ENCODE data around the gene MSI2. TPM values are rescaled to one million over a fixed set of nuclear protein-coding genes. Genes with fewer than 3 reads are reported as not detected.

MSI2 gene
- polyA plus RNA-seq, 1 of the 3 experiments (the other 2 are of a cell fraction), result 24.1 TPM

GRCh38 chr17:57481910-57482391 lies 225.6 kb downstream of the MSI2 start (continued):
- TF ChIP-seq ELF1 (IDR thresholded peaks at IDR 0.05) (peak; percentile 49; the same call in 1 of the 2 replicates), NRF1 (IDR thresholded peaks at IDR 0.05; ENCODE audit: low read depth, low read length) (no peak), MEF2A (IDR thresholded peaks at IDR 0.05; ENCODE audit: borderline replicate concordance, low read depth) (peak; percentile 76), FOXJ3 (CRISPR knock-in tag; IDR thresholded peaks at IDR 0.05) (no peak), EP300 (IDR thresholded peaks at IDR 0.05; ENCODE audit: borderline replicate concordance in 1 of 2, low read depth in 1 of 2, low read length in 1 of 2) (peak; percentile 63 to 98), RFX5 (IDR thresholded peaks at IDR 0.05; ENCODE audit: low read length) (no peak)

DNA sequence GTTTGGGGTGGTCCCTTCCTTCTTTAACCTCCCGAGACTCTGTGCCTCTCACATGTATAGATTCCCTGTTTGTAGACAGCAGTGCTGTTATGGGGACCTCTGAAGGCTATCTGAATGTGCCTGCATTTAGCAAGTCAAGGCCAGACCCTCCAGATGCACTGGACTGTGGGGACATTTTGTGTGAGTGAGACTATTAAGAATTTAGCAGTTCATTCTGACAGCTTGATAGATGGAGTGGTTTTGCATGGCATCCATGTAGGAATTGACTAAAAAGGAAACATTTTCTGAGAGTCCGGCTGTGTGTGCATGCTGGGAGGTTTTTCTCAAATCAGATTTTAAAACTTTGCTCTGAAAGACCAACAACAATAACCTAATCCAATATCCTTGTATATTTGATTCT lies 226.3 kb downstream of the MSI2 start:
- ChIA-PET CTCF (interaction anchor here (1.0 kb wide), 1 partner anchor 22 kb away, joined by 3 read pairs; no protein-coding TSS in a partner anchor), POLR2A (interaction anchor here (1.0 kb wide), 1 partner anchor 77 kb away, joined by 3 read pairs; no protein-coding TSS in a partner anchor)
- H3K9me3 ChIP-seq, result no peaks in the 10 kb centered on the region
- no peaks in the 10 kb centered on the region for H4K20me1 ChIP-seq (ENCODE audit: insufficient read depth)
- DNase-seq, result no peak
- H3K9me2 ChIP-seq, result no peaks in the 10 kb centered on the region
- H3K4me1 ChIP-seq (ENCODE audit: control insufficient read depth in 1 of 2, insufficient read depth in 2 of 2, low read depth in 1 of 2, low read length in 1 of 2), result peaks cover 56 to 87% of the 10 kb centered on the region in 2 experiments
- H3K27me3 ChIP-seq (ENCODE audit: insufficient read depth), result no peaks in the 10 kb centered on the region
- peak overlapping the region; percentile 71 for H3K9ac ChIP-seq
- no peaks in the 10 kb centered on the region for H3K36me3 ChIP-seq (replicated peaks in 1 of 2; ENCODE audit: control insufficient read depth in 1 of 2, insufficient read depth in 2 of 2, low read length in 1 of 2)
- H3K27ac ChIP-seq (ENCODE audit: low read depth in 2 of 2, low read length in 1 of 2), result peak overlapping the region; percentile 75 to 98
- 0 out of 4 replicates have a peak overlapping the region, but pooled peaks of 1 of the 2 experiments have one; percentile 3 for H3K4me3 ChIP-seq (ENCODE audit: low read depth in 2 of 2, low read length in 1 of 2)
- no peak overlapping the region; the same call in 1 of the 2 replicates for H2AFZ ChIP-seq (ENCODE audit: low read depth)
- peak overlapping the region; percentile 69 for H3K4me2 ChIP-seq
- WGBS (ENCODE audit: low lambda C conversion rate), result 60% methylated on average over 2 of the region's 2 CpGs
- H3K79me2 ChIP-seq (ENCODE audit: insufficient read depth), result no peaks in the 10 kb centered on the region
- peaks cover 43% of the 10 kb centered on the region for H3F3A ChIP-seq (replicated peaks; ENCODE audit: insufficient read depth)
- TF ChIP-seq TCF12 (IDR thresholded peaks at IDR 0.05) (peak; percentile 81), MEF2A (IDR thresholded peaks at IDR 0.05; ENCODE audit: borderline replicate concordance, low read depth) (no peak), NFIC (IDR thresholded peaks at IDR 0.05; ENCODE audit: borderline replicate concordance) (no peak), USF1 (IDR thresholded peaks at IDR 0.05; ENCODE audit: borderline replicate concordance, low read depth) (no peak), TAF1 (IDR thresholded peaks at IDR 0.05; ENCODE audit: borderline replicate concordance, low read depth, low read length) (no peak), EZH2phosphoT487 (IDR thresholded peaks at IDR 0.05; ENCODE audit: borderline replicate concordance, low read depth) (no peak), JUND (IDR thresholded peaks at IDR 0.05) (peak; percentile 48; the same call in 1 of the 2 replicates), NRF1 (IDR thresholded peaks at IDR 0.05; ENCODE audit: low read depth, low read length) (no peak), SIN3A (IDR thresholded peaks at IDR 0.05; ENCODE audit: borderline replicate concordance, low read depth, low read length) (peak; percentile 48; the same call in 1 of the 2 replicates), GABPA (IDR thresholded peaks at IDR 0.05; ENCODE audit: low read depth) (no peak), ZBTB33 (IDR thresholded peaks at IDR 0.05; ENCODE audit: borderline replicate concordance, low read depth) (no peak), EP300 (IDR thresholded peaks at IDR 0.05; ENCODE audit: borderline replicate concordance in 1 of 2, low read depth in 1 of 2, low read length in 1 of 2) (peak in 1 of 2 experiments; percentile 74; a peak in 1 of 4 replicates), RAD21 (IDR thresholded peaks at IDR 0.05; ENCODE audit: low read length) (no peak), YY1 (IDR thresholded peaks at IDR 0.05; ENCODE audit: low read depth) (no peak; the same call in 1 of the 2 replicates), GATA2 (CRISPR knock-in tag; IDR thresholded peaks at IDR 0.05) (no peak), RFX5 (IDR thresholded peaks at IDR 0.05; ENCODE audit: low read length) (no peak), SMC3 (IDR thresholded peaks at IDR 0.05; ENCODE audit: low read depth, low read length) (no peak)
- TF ChIP-seq, protein P1, sequence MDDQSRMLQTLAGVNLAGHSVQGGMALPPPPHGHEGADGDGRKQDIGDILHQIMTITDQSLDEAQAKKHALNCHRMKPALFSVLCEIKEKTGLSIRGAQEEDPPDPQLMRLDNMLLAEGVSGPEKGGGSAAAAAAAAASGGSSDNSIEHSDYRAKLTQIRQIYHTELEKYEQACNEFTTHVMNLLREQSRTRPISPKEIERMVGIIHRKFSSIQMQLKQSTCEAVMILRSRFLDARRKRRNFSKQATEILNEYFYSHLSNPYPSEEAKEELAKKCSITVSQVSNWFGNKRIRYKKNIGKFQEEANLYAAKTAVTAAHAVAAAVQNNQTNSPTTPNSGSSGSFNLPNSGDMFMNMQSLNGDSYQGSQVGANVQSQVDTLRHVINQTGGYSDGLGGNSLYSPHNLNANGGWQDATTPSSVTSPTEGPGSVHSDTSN (IDR thresholded peaks at IDR 0.05), result peak; percentile 95
- TF ChIP-seq, protein P2, sequence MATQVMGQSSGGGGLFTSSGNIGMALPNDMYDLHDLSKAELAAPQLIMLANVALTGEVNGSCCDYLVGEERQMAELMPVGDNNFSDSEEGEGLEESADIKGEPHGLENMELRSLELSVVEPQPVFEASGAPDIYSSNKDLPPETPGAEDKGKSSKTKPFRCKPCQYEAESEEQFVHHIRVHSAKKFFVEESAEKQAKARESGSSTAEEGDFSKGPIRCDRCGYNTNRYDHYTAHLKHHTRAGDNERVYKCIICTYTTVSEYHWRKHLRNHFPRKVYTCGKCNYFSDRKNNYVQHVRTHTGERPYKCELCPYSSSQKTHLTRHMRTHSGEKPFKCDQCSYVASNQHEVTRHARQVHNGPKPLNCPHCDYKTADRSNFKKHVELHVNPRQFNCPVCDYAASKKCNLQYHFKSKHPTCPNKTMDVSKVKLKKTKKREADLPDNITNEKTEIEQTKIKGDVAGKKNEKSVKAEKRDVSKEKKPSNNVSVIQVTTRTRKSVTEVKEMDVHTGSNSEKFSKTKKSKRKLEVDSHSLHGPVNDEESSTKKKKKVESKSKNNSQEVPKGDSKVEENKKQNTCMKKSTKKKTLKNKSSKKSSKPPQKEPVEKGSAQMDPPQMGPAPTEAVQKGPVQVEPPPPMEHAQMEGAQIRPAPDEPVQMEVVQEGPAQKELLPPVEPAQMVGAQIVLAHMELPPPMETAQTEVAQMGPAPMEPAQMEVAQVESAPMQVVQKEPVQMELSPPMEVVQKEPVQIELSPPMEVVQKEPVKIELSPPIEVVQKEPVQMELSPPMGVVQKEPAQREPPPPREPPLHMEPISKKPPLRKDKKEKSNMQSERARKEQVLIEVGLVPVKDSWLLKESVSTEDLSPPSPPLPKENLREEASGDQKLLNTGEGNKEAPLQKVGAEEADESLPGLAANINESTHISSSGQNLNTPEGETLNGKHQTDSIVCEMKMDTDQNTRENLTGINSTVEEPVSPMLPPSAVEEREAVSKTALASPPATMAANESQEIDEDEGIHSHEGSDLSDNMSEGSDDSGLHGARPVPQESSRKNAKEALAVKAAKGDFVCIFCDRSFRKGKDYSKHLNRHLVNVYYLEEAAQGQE (IDR thresholded peaks at IDR 0.05; ENCODE audit: low read depth, low read length), result no peak
- TF ChIP-seq, protein P3, sequence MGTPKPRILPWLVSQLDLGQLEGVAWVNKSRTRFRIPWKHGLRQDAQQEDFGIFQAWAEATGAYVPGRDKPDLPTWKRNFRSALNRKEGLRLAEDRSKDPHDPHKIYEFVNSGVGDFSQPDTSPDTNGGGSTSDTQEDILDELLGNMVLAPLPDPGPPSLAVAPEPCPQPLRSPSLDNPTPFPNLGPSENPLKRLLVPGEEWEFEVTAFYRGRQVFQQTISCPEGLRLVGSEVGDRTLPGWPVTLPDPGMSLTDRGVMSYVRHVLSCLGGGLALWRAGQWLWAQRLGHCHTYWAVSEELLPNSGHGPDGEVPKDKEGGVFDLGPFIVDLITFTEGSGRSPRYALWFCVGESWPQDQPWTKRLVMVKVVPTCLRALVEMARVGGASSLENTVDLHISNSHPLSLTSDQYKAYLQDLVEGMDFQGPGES (IDR thresholded peaks at IDR 0.05; ENCODE audit: low read depth, low read length), result no peak
